Fibroblast of the aortic adventitia (primary cell): Measurements from ENCODE around the gene PHLDA1. TPM values are rescaled to one million over a fixed set of nuclear protein-coding genes. Genes with fewer than 3 reads are reported as not detected.

Experiments used
- total RNA-seq: library from RNA; depleted of rRNA; stranded (reverse); fragments of >200 nt; gene quantifications from 2 replicates; pipeline ENCODE4 v1.2.3, GENCODE V29; 2012; ENCODE audit warnings: low replicate concordance

Gene PHLDA1
- total RNA-seq, 1 donor: 202 TPM

Other genes starting within 250 kb of the PHLDA1 start
- 377 and 1,883 TPM in 2 replicates for gene NAP1L1, start 52.9 kb upstream of the PHLDA1 start, total RNA-seq